Mucosa of rectum (tissue), 2 donors: ENCODE measurements around the gene PRMT7.

Source experiments
- H3K27ac ChIP-seq, 2 donors: one replicate each; pipeline ENCODE4 v1.7.0; 2013; ENCODE audit warnings: inconsistent platforms in 2 of 2, low read depth in 2 of 2, low read length in 2 of 2
- H3K27me3 ChIP-seq, 2 donors: one replicate each; pipeline ENCODE4 v1.7.0; 2013; ENCODE audit warnings: low read length in 2 of 2; ENCODE audit not compliant: control insufficient read depth in 2 of 2, insufficient read depth in 2 of 2
- H3K36me3 ChIP-seq, 2 donors: one replicate each; pipeline ENCODE4 v1.7.0; 2013; ENCODE audit warnings: low read length in 2 of 2; ENCODE audit not compliant: control insufficient read depth in 2 of 2, insufficient read depth in 2 of 2
- H3K4me1 ChIP-seq, 2 donors: one replicate each; pipeline ENCODE4 v1.7.0; 2013; ENCODE audit warnings: low read length in 2 of 2, mild to moderate bottlenecking in 1 of 2; ENCODE audit not compliant: control insufficient read depth in 2 of 2, insufficient read depth in 2 of 2
- H3K4me3 ChIP-seq, 2 donors: one replicate each; pipeline ENCODE4 v1.7.0; 2013; ENCODE audit warnings: low read length in 2 of 2
- H3K9ac ChIP-seq, 2 donors: one replicate each; pipeline ENCODE4 v1.7.0; 2013; ENCODE audit warnings: low read length in 2 of 2, low read depth in 1 of 2, mild to moderate bottlenecking in 1 of 2
- H3K9me3 ChIP-seq, 2 donors: one replicate each; pipeline ENCODE4 v1.7.0; 2013; ENCODE audit warnings: low read length in 2 of 2; ENCODE audit not compliant: control insufficient read depth in 2 of 2
- donor health status: healthy.
- donor health status: Normal muscosa, but diverticular disease.

Gene PRMT7

DNA sequence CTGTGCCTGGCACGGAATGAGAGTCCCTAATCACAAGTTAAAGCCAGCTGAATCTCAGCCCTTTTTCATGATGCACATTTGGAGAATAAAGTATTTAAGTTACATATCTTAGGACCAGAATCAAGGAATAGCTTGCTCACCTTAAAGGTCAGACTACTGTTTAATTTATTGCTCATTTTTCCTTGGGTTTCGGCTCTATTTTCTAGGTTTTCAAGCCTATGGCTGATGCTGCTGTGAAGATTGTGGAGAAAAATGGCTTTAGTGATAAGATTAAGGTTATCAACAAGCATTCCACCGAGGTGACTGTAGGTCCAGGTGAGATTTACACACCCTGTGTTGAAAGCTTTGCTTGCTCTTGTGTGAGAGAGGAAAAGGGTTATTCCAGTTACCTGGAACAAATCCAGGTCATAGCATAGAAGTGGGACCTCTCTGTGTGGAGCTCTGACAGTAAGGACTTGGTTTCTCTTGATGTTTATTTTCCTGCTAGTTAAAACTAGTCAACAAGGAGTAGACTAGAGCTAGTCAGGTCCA is 18.1 kb downstream of the PRMT7 start:
- Histone ChIP-seq H3K27ac (no peak overlapping the region), H3K36me3 (peaks cover 13 to 23% of the 10 kb centered on the region in 2 donors), H3K9me3 (no peaks in the 10 kb centered on the region), H3K9ac (no peak overlapping the region), H3K4me1 (no peaks in the 10 kb centered on the region), H3K4me3 (no peak overlapping the region), H3K27me3 (no peaks in the 10 kb centered on the region)

DNA sequence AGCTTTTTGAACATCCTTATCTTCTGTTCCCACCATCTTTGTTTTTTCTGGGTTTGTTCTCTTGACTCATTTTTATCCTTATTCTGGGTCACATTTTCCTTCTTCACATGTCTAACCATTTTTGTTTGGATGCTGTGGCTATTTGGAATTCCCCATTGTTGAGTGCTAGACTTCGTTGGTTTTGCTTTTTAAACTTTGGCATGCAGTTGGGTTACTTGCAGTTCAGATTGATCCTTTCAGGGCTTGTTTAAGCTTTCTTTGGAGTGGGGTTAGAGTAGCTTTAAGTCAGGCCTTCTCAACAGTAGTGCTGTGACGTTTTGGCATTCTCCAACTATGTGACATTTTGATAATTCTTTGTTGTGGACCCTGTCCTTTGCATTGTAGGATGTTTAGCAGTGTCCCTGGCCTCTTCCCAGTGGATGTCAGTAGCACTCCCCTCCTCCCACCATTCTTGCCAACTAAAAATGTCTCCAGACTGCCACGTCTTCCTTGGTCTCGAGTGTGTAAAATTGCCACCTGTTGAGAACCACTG is 21.1 kb downstream of the PRMT7 start:
- Histone ChIP-seq H3K4me1 (peaks cover 0 to 2% of the 10 kb centered on the region in 2 donors), H3K27me3 (no peaks in the 10 kb centered on the region), H3K9me3 (no peaks in the 10 kb centered on the region), H3K27ac (peak overlapping the region in 1 of 2 donors; percentile 33), H3K4me3 (no peak overlapping the region), H3K36me3 (peaks cover 3% of the 10 kb centered on the region in 2 donors), H3K9ac (no peak overlapping the region)

DNA sequence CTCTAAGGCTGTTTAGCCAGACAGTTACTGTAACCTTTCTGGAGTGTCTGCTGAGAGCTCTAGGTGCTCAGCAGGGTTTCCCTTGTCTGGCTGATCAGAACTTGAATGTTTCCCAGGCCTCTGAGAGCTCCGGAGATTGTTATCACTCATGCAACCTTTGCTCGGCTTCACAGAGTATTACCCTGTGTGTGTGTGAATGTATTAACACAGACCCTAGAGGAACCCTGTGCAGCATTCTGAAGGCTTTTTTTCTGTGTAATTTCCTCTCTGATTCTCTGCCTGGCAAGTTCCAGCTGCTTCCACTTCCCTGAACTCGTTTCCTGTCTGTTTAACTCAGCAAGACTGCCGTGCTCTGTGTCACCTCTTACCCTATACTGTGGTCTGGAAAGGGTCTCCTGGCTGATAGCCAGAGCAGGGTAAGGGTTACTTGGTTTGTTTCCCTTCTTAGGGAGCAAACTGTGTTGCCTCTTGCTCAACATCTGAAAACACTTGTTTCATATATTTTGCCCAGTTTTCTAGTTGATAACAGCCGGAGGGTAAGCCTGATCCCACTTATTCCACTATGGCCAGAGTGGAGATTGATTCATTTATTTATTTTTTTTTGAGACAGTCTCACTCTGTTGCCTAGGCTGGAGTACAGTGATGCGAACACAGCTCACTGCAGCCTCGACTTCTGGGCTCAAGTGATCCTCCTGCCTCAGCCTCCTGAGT is 21.7 kb downstream of the PRMT7 start:
- peaks cover 0 to 2% of the 10 kb centered on the region in 2 donors for H3K4me1 ChIP-seq
- no peak overlapping the region for H3K9ac ChIP-seq
- no peaks in the 10 kb centered on the region for H3K9me3 ChIP-seq
- H3K4me3 ChIP-seq: no peak overlapping the region
- peak overlapping the region in 1 of 2 donors; percentile 33 for H3K27ac ChIP-seq
- peaks cover 7% of the 10 kb centered on the region in 2 donors for H3K36me3 ChIP-seq
- H3K27me3 ChIP-seq: no peaks in the 10 kb centered on the region

DNA sequence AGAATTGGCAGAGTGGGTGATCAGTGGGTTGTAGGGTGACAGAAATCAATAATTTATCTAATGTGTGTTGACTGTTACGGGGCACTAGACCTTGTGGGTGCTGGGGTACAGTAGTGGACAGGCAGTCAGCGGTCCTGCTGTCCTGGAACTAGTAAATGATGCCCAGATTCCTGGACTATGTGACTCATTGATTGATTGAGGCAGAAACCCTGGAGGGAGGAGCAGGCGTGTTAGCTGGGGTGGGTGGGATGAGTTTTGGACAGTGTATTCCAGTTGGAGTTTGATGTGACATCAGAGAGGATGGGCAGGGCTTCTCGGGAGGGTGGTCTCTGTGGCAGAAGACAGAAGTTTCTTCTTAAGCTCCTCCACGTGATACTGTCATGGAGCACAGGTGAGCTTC is 24.4 kb downstream of the PRMT7 start:
- H3K9ac ChIP-seq: no peak overlapping the region
- no peaks in the 10 kb centered on the region for H3K9me3 ChIP-seq
- peaks cover 28 to 31% of the 10 kb centered on the region in 2 donors for H3K36me3 ChIP-seq
- no peaks in the 10 kb centered on the region for H3K27me3 ChIP-seq
- H3K4me3 ChIP-seq: no peak overlapping the region
- H3K27ac ChIP-seq: no peak overlapping the region
- peaks cover 0 to 2% of the 10 kb centered on the region in 2 donors for H3K4me1 ChIP-seq

DNA sequence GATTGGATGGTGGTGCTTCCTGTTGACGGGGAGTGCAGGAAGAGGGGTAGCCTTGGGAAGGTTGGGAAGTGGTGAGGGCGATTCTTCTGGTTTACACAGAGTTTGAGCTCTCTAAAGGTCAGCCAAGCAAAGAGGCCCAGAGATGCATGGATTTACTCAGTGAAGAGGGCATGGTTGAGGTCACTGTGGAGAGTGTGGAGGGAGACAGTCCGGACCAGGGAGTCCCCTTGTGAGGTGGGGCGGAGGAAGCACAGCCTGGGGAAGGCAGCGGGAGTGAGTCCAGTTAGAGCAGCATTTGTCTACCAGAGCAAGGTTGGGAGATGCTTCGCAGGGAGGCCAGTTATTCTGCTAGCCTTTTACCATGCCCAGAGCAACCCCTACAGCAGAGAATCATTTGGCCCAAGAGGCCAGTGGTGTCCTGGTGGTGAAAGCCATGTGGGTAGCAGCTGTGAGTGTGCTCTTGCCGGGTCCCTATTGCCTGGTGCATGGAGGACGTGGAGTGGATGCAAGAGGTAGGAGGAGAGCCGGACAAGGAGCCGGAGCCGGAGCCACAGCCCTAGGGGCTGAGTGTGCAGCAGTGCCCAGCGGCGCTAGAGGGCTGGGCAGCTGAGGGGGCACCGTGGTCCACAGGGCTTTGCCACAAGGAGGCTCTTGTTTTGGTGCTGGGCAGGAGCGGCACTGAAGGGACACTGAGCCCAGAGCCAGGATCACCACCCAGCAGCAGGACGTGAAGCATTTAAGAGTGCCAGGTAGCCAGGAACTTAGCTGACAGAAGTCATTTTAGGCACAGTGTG is 27.7 kb downstream of the PRMT7 start:
- Histone ChIP-seq H3K4me3 (no peak overlapping the region), H3K9me3 (no peaks in the 10 kb centered on the region), H3K27ac (no peak overlapping the region), H3K36me3 (peaks cover 40 to 51% of the 10 kb centered on the region in 2 donors), H3K27me3 (no peaks in the 10 kb centered on the region), H3K4me1 (peaks cover 0 to 2% of the 10 kb centered on the region in 2 donors), H3K9ac (no peak overlapping the region)

DNA sequence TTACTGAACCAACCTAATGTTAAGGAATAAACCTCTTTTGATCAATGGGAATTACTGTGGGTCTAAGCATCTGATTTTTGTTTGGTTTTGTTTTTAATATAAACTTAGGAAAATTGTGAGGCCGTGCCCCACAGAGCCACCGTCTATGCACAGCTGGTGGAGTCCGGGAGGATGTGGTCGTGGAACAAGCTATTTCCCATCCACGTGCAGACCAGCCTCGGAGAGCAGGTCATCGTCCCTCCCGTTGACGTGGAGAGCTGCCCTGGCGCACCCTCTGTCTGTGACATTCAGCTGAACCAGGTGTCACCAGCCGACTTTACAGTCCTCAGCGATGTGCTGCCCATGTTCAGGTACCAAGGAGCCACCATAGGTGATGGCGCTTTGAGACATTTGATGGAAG is 28.4 kb downstream of the PRMT7 start:
- H3K4me3 ChIP-seq: no peak overlapping the region
- H3K4me1 ChIP-seq: no peaks in the 10 kb centered on the region
- H3K27me3 ChIP-seq: no peaks in the 10 kb centered on the region
- no peak overlapping the region for H3K27ac ChIP-seq
- peaks cover 40 to 58% of the 10 kb centered on the region in 2 donors for H3K36me3 ChIP-seq
- no peaks in the 10 kb centered on the region for H3K9me3 ChIP-seq
- H3K9ac ChIP-seq: no peak overlapping the region

DNA sequence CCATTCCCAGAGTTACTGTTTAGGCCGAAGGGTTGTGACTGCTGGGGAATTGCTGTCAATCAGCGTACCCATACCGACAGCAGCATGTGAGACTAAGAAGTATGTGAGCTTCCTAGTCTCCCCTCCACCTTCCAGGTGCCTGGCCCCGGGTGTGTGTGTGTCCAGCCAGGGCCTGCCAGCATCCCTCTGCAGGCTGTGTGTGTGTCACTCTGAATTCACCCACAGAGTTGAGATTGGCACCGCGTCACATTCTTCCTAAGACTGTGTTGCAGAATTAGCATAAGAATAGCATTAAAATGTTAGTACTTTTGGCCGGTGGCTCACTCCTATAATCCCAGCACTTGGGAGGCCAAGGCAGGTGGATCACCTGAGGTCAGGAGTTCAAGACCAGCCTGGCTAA is 31.8 kb downstream of the PRMT7 start:
- Histone ChIP-seq H3K9ac (no peak overlapping the region), H3K36me3 (peaks cover 33 to 78% of the 10 kb centered on the region in 2 donors), H3K4me3 (no peak overlapping the region), H3K9me3 (no peaks in the 10 kb centered on the region), H3K27ac (no peak overlapping the region), H3K27me3 (no peaks in the 10 kb centered on the region), H3K4me1 (no peaks in the 10 kb centered on the region)

DNA sequence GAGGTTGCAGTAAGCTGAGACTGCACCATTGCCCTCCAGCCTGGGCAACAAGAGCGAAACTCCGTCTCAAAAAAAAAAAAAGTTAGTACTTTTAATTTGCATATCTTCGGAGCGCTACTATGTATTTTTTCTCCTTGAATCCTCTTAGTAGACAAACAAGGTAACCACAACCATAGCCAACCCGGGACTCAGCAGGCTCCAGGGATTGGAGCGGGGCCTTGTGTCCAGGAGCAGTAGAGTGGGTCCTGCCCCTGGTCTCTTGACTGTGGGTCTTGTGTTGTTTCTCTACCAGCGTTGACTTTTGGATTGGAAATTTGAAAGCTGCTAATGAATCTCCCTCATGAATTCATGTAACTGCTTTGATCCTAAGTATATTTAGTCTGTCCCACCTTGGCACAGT is 32.3 kb downstream of the PRMT7 start:
- Histone ChIP-seq H3K36me3 (peaks cover 28 to 75% of the 10 kb centered on the region in 2 donors), H3K4me1 (no peaks in the 10 kb centered on the region), H3K27me3 (no peaks in the 10 kb centered on the region), H3K9ac (no peak overlapping the region), H3K27ac (no peak overlapping the region), H3K9me3 (no peaks in the 10 kb centered on the region), H3K4me3 (no peak overlapping the region)

DNA sequence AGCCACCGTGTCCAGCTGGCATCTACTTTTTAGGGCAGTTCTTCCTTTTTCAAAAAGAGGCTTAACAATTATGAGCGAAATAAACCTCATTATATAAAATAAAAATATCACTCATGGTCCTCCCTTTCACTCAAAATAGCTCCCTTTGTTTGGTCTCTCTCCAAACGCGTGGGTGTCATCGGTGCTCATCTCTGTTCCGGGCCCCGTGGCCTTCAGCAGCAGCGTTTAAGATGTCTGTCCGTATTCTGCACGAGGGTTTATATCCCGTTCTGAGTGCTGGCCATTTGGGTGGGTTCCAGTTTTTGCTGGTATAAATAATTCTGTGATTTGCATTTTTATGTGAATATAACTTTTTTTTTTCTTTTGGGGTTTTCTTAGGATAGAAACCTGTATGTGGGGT is 33.4 kb downstream of the PRMT7 start:
- Histone ChIP-seq H3K27ac (no peak overlapping the region), H3K4me3 (no peak overlapping the region), H3K36me3 (peaks cover 27 to 75% of the 10 kb centered on the region in 2 donors), H3K9ac (no peak overlapping the region), H3K9me3 (no peaks in the 10 kb centered on the region), H3K27me3 (no peaks in the 10 kb centered on the region), H3K4me1 (no peaks in the 10 kb centered on the region)

DNA sequence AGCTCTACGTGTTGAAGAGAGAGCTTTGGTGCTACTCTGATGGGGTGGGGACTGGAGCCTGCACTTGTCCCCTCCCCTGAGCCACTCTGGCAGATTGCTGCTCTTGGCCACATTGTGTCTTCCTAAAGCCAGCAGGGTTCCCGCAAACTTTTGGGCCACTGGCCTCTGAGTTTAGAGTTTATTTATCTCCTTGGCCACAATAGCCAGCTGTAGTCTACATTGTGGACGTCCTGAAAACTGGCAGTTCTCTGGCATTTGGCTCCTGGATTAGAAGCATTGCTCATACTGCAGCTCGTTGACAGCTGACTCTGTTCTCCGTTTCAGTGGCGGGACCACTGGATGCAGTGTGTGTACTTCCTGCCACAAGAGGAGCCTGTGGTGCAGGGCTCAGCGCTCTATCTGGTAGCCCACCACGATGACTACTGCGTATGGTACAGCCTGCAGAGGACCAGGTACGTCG is 34.6 kb downstream of the PRMT7 start:
- Histone ChIP-seq H3K9ac (no peak overlapping the region), H3K9me3 (no peaks in the 10 kb centered on the region), H3K4me1 (no peaks in the 10 kb centered on the region), H3K4me3 (no peak overlapping the region), H3K36me3 (peaks cover 26 to 75% of the 10 kb centered on the region in 2 donors), H3K27me3 (no peaks in the 10 kb centered on the region), H3K27ac (no peak overlapping the region)
